ENCODE measurements around the gene OR52A5.
"Not testable (repeated sequence)": the region's sequence is repeated elsewhere in the genome, so short reads cannot be mapped to it uniquely, and the experiment has no call there.

OR52A5 gene

GRCh38 chr11:5137996-5138395 lies at the start of gene OR52A5:
Gene OR52A5 (minus strand): TSS chr11:5138356. CDS start chr11:5132642, 5,714 bp downstream.
- DNase-seq (ENCODE audit: low read depth) = no peak

GRCh38 chr11:5178046-5178837 lies 40.1 kb upstream of the OR52A5 start:
- no peak for DNase-seq (ENCODE audit: low read depth)

- no peak for DNase-seq (ENCODE audit: low read depth)
Measured at GRCh38 chr11:5174934-5175333, 36.8 kb upstream of the OR52A5 start.

GRCh38 chr11:5171856-5172255 lies 33.7 kb upstream of the OR52A5 start:
- DNase-seq (ENCODE audit: low read depth) = no peak

- not testable (repeated sequence) for DNase-seq (ENCODE audit: low read depth)
Measured at GRCh38 chr11:5165898-5166297, 27.7 kb upstream of the OR52A5 start.

- DNase-seq (ENCODE audit: low read depth) = not testable (repeated sequence)
Measured at GRCh38 chr11:5164807-5165206, 26.7 kb upstream of the OR52A5 start.

- DNase-seq (ENCODE audit: low read depth) = not testable (repeated sequence)
Measured at GRCh38 chr11:5161045-5161444, 22.9 kb upstream of the OR52A5 start.

GRCh38 chr11:5160217-5160616 lies 22.1 kb upstream of the OR52A5 start:
- not testable (repeated sequence) for DNase-seq (ENCODE audit: low read depth)

- no peak for DNase-seq (ENCODE audit: low read depth)
Measured at GRCh38 chr11:5159806-5160205, 21.6 kb upstream of the OR52A5 start.

GRCh38 chr11:5154657-5155056 lies 16.5 kb upstream of the OR52A5 start, which contains the start of gene OR52A1:
Gene OR52A1 (minus strand): TSS chr11:5154757. CDS start chr11:5152369, 2,388 bp downstream.
- no peak for DNase-seq (ENCODE audit: low read depth)

GRCh38 chr11:5153574-5154431 lies 15.6 kb upstream of the OR52A5 start:
- DNase-seq (ENCODE audit: low read depth) = no peak

GRCh38 chr11:5151713-5152153 lies 13.6 kb upstream of the OR52A5 start:
- DNase-seq (ENCODE audit: low read depth) = no peak

- DNase-seq (ENCODE audit: low read depth) = not testable (repeated sequence)
Measured at GRCh38 chr11:5144206-5144605, 6.0 kb upstream of the OR52A5 start.

- DNase-seq (ENCODE audit: low read depth) = no peak
Measured at GRCh38 chr11:5137014-5137413, 1.1 kb downstream of the OR52A5 start.

GRCh38 chr11:5136261-5136660 lies 1.9 kb downstream of the OR52A5 start:
- DNase-seq (ENCODE audit: low read depth) = no peak

GRCh38 chr11:5131584-5132335 lies 6.4 kb downstream of the OR52A5 start:
- no peak for DNase-seq (ENCODE audit: low read depth)

GRCh38 chr11:5129457-5129877 lies 8.7 kb downstream of the OR52A5 start:
- no peak for DNase-seq (ENCODE audit: low read depth)

- no peak for DNase-seq (ENCODE audit: low read depth)
Measured at GRCh38 chr11:5124891-5125620, 13.1 kb downstream of the OR52A5 start.

GRCh38 chr11:5123802-5124521 lies 14.2 kb downstream of the OR52A5 start:
- peak; percentile 4 for DNase-seq (ENCODE audit: low read depth)

- DNase-seq (ENCODE audit: low read depth) = no peak
Measured at GRCh38 chr11:5118893-5119292, 19.3 kb downstream of the OR52A5 start.

- DNase-seq (ENCODE audit: low read depth) = no peak
Measured at GRCh38 chr11:5117588-5117987, 20.6 kb downstream of the OR52A5 start.
